Hepatocyte (in vitro differentiated cells): ENCODE data around the gene EXD3.

Experiments used
- CTCF ChIP-seq: fragments of 200-600 bp; sonication (generic); IDR thresholded peaks from 2 replicates; pipeline ENCODE4 v1.5.1; 2016; ENCODE audit warnings: antibody characterized with exemption, mild to moderate bottlenecking; ENCODE audit not compliant: poor library complexity
- EZH2 ChIP-seq: fragments of 200-600 bp; sonication (generic); IDR thresholded peaks from 2 replicates; pipeline ENCODE4 v1.6.1; 2016; ENCODE audit warnings: antibody characterized with exemption, mild to moderate bottlenecking, borderline replicate concordance
- EZH2phosphoT487 ChIP-seq: fragments of 200-600 bp; sonication (generic); IDR thresholded peaks from one replicate; pipeline ENCODE4 v1.6.1; 2018; ENCODE audit warnings: antibody characterized with exemption, mild to moderate bottlenecking, low read depth, moderate library complexity; ENCODE audit not compliant: unreplicated experiment, severe bottlenecking

- TF ChIP-seq CTCF (no peak), EZH2 (no peak), EZH2phosphoT487 (no peak)
These were observed 143.9 kb downstream of the EXD3 start for GRCh38 chr9:137278721-137279711.
